ENCODE data around the gene PPM1B.

- TF ChIP-seq POLR2AphosphoS5 (IDR thresholded peaks at IDR 0.05; ENCODE audit: low read depth) (no peak), CTCF (conservative IDR thresholded peaks at IDR 0.05; ENCODE audit: low read depth in 2 of 2) (no peak), CREB1 (CRISPR knock-in tag; IDR thresholded peaks at IDR 0.05; ENCODE audit: low read depth) (no peak), NANOG (IDR thresholded peaks at IDR 0.05; ENCODE audit: borderline replicate concordance) (no peak), REST (IDR thresholded peaks at IDR 0.05; ENCODE audit: unreplicated experiment) (no peak), EZH2phosphoT487 (IDR thresholded peaks at IDR 0.05; ENCODE audit: unreplicated experiment) (no peak), EZH2 (IDR thresholded peaks at IDR 0.05; ENCODE audit: low read depth, unreplicated experiment) (no peak), JUNB (IDR thresholded peaks at IDR 0.05; ENCODE audit: unreplicated experiment) (no peak), ETS1 (IDR thresholded peaks at IDR 0.05) (no peak), ZNF331 (CRISPR knock-in tag; IDR thresholded peaks at IDR 0.05; ENCODE audit: low read depth) (no peak), ZNF462 (CRISPR knock-in tag; IDR thresholded peaks at IDR 0.05) (no peak), ZNF114 (CRISPR knock-in tag; IDR thresholded peaks at IDR 0.05) (no peak), STAT1 (IDR thresholded peaks at IDR 0.05; ENCODE audit: unreplicated experiment) (no peak)
Measured at GRCh38 chr2:44242904-44243303, 74.2 kb downstream of the PPM1B start.

Measured in GM23338 (cell line).